Measurements from ENCODE around the gene GRB14. TPM values are rescaled to one million over a fixed set of nuclear protein-coding genes. Genes with fewer than 3 reads are reported as not detected.

GRB14 gene
- total RNA-seq, 4 donors from 2014 or later, result 3.3 to 4.4 TPM; not detected in 2

- H3K27me3 ChIP-seq, result no peaks in the 10 kb centered on the region
- H3K9me3 ChIP-seq, result no peaks in the 10 kb centered on the region
- no peak overlapping the region for H3K27ac ChIP-seq
- intact Hi-C loops (cut with DNase I; ENCODE audit: low total_unique reads), result no loop called here
- H3K4me1 ChIP-seq, result no peaks in the 10 kb centered on the region
- no peak overlapping the region for H3K4me3 ChIP-seq
- TF ChIP-seq, protein P1, sequence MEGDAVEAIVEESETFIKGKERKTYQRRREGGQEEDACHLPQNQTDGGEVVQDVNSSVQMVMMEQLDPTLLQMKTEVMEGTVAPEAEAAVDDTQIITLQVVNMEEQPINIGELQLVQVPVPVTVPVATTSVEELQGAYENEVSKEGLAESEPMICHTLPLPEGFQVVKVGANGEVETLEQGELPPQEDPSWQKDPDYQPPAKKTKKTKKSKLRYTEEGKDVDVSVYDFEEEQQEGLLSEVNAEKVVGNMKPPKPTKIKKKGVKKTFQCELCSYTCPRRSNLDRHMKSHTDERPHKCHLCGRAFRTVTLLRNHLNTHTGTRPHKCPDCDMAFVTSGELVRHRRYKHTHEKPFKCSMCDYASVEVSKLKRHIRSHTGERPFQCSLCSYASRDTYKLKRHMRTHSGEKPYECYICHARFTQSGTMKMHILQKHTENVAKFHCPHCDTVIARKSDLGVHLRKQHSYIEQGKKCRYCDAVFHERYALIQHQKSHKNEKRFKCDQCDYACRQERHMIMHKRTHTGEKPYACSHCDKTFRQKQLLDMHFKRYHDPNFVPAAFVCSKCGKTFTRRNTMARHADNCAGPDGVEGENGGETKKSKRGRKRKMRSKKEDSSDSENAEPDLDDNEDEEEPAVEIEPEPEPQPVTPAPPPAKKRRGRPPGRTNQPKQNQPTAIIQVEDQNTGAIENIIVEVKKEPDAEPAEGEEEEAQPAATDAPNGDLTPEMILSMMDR (IDR thresholded peaks at IDR 0.05), result no peak
- no peak for TF ChIP-seq POLR2A (IDR thresholded peaks at IDR 0.05)
- no peaks in the 10 kb centered on the region for H3K36me3 ChIP-seq
- no peak for DNase-seq
Measured at GRCh38 chr2:164662066-164662465, 40.8 kb upstream of the GRB14 start.

DNA sequence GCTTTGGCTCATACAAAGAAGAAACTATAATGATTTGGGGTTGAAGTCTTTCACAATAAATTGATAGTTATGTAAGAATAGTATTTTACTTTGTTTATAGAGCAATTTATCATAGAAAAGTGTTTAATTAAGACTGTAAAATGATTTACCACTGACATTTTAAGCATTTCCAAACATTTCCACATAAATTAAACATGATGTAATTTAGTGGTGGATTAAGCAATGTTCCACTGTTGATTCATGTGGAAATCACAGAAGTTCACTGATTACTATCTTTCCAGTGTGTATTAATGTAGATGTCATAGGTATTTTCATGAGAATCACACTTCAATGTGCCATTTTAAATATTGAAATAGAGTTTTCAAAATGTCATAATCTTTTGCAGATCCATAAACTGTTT lies 40.1 kb upstream of the GRB14 start:
- TF ChIP-seq POLR2A (IDR thresholded peaks at IDR 0.05), result no peak
- TF ChIP-seq, protein P1 (IDR thresholded peaks at IDR 0.05), result no peak
- no peak for DNase-seq
- H3K36me3 ChIP-seq, result no peaks in the 10 kb centered on the region
- intact Hi-C loops (cut with DNase I; ENCODE audit: low total_unique reads), result no loop called here
- H3K27ac ChIP-seq, result no peak overlapping the region
- H3K9me3 ChIP-seq, result no peaks in the 10 kb centered on the region
- H3K27me3 ChIP-seq, result no peaks in the 10 kb centered on the region
- no peaks in the 10 kb centered on the region for H3K4me1 ChIP-seq
- no peak overlapping the region for H3K4me3 ChIP-seq

DNA sequence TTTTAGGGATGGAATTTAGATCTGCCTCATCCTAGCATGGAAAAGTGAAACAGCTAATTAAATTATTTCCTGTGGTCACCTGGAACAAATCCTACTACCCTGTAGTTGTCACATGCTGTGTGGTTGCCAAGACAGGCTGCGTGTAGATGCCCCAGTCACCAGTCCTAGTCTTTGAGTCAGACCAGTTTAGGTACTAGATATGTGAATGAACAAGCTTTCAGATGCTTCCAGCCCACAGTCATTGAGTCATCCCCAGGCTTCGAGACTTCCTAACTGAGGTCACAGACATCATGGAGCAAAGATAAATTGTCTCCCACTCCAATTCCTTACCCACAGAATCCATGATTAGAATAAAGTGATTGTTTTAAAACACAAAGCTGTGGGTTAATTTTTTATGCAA lies 35.8 kb upstream of the GRB14 start:
- TF ChIP-seq, protein P1 (IDR thresholded peaks at IDR 0.05), result no peak
- no peak for TF ChIP-seq POLR2A (IDR thresholded peaks at IDR 0.05)

GRCh38 chr2:164655750-164656149 lies 34.5 kb upstream of the GRB14 start:
- DNase-seq, result no peak
- TF ChIP-seq POLR2A (IDR thresholded peaks at IDR 0.05), result no peak
- TF ChIP-seq, protein P1 (IDR thresholded peaks at IDR 0.05), result no peak
- Histone ChIP-seq H3K9me3 (no peaks in the 10 kb centered on the region), H3K36me3 (no peaks in the 10 kb centered on the region), H3K4me1 (no peaks in the 10 kb centered on the region), H3K27me3 (no peaks in the 10 kb centered on the region), H3K27ac (no peak overlapping the region), H3K4me3 (no peak overlapping the region)
- intact Hi-C loops (cut with DNase I; ENCODE audit: low total_unique reads), result no loop called here

More for the DNA sequence above, 35.8 kb upstream of the GRB14 start:
- H3K4me3 ChIP-seq, result no peak overlapping the region
- no peak overlapping the region for H3K27ac ChIP-seq
- no peaks in the 10 kb centered on the region for H3K36me3 ChIP-seq
- intact Hi-C loops (cut with DNase I; ENCODE audit: low total_unique reads), result no loop called here
- H3K27me3 ChIP-seq, result no peaks in the 10 kb centered on the region
- no peaks in the 10 kb centered on the region for H3K4me1 ChIP-seq
- no peaks in the 10 kb centered on the region for H3K9me3 ChIP-seq
- no peak for DNase-seq

- no peak overlapping the region for H3K27ac ChIP-seq
- no peaks in the 10 kb centered on the region for H3K36me3 ChIP-seq
- no peaks in the 10 kb centered on the region for H3K9me3 ChIP-seq
- no peaks in the 10 kb centered on the region for H3K27me3 ChIP-seq
- no peaks in the 10 kb centered on the region for H3K4me1 ChIP-seq
- DNase-seq, result no peak
- TF ChIP-seq, protein P1 (IDR thresholded peaks at IDR 0.05), result no peak
- no peak for TF ChIP-seq POLR2A (IDR thresholded peaks at IDR 0.05)
- H3K4me3 ChIP-seq, result no peak overlapping the region
- intact Hi-C loops (cut with DNase I; ENCODE audit: low total_unique reads), result no loop called here
Measured at GRCh38 chr2:164655336-164655735, 34.1 kb upstream of the GRB14 start.

Measured in uterus (tissue), 4 donors.